Neuron (in vitro differentiated cells): ENCODE measurements around the gene KDELR1.

ENCODE experiments used
- H2AFZ ChIP-seq: one replicate; pipeline ENCODE4 v1.6.1; 2013; ENCODE audit warnings: low read depth, mild to moderate bottlenecking, inconsistent platforms, low read length, moderate library complexity
- H3K27me3 ChIP-seq: one replicate; pipeline ENCODE4 v1.6.1; 2013; ENCODE audit warnings: low read length; ENCODE audit not compliant: insufficient read depth
- H3K36me3 ChIP-seq: one replicate; pipeline ENCODE4 v1.6.1; 2013; ENCODE audit warnings: low read length; ENCODE audit not compliant: insufficient read depth
- H3K4me1 ChIP-seq: one replicate; pipeline ENCODE4 v1.6.1; 2013; ENCODE audit warnings: low read length; ENCODE audit not compliant: insufficient read depth
- H3K4me3 ChIP-seq: 2 replicates; pipeline ENCODE4 v1.5.1; 2013; ENCODE audit warnings: mild to moderate bottlenecking, low read length, moderate library complexity
- H3K9me3 ChIP-seq: one replicate; pipeline ENCODE4 v1.6.1; 2013; ENCODE audit warnings: low read length

Gene KDELR1

GRCh38 chr19:48391100-48392005 lies at the start of gene KDELR1:
Gene KDELR1 (minus strand): TSS chr19:48391551. CDS start chr19:48391358, 193 bp downstream.
- Histone ChIP-seq H3K4me3 (peak within 1 kb of the TSS; percentile 60), H3K9me3 (no peaks in the 10 kb centered on the region), H2AFZ (peak within 1 kb of the TSS; percentile 68), H3K27me3 (no peaks in the 10 kb centered on the region), H3K4me1 (peaks cover 32% of the 10 kb centered on the region), H3K36me3 (peaks cover 17% of the 10 kb centered on the region)

- Histone ChIP-seq H3K27me3 (no peaks in the 10 kb centered on the region), H3K4me3 (no peak overlapping the region), H3K36me3 (no peaks in the 10 kb centered on the region), H3K9me3 (no peaks in the 10 kb centered on the region), H2AFZ (no peak overlapping the region), H3K4me1 (no peaks in the 10 kb centered on the region)
Observed at GRCh38 chr19:48436586-48436985, 45.2 kb upstream of the KDELR1 start.

- Histone ChIP-seq H3K4me3 (no peak overlapping the region), H3K36me3 (no peaks in the 10 kb centered on the region), H3K9me3 (peaks cover 3% of the 10 kb centered on the region), H3K4me1 (no peaks in the 10 kb centered on the region), H2AFZ (no peak overlapping the region), H3K27me3 (no peaks in the 10 kb centered on the region)
Observed at GRCh38 chr19:48433337-48433736, 42.0 kb upstream of the KDELR1 start.

GRCh38 chr19:48428670-48429069 lies 37.3 kb upstream of the KDELR1 start:
- Histone ChIP-seq H3K36me3 (no peaks in the 10 kb centered on the region), H3K4me1 (peaks cover 5% of the 10 kb centered on the region), H3K9me3 (peaks cover 3% of the 10 kb centered on the region), H3K27me3 (no peaks in the 10 kb centered on the region), H3K4me3 (no peak overlapping the region), H2AFZ (no peak overlapping the region)

GRCh38 chr19:48424694-48425219 lies 33.4 kb upstream of the KDELR1 start:
- H3K4me3 ChIP-seq, result no peak overlapping the region

GRCh38 chr19:48421548-48421947 lies 30.2 kb upstream of the KDELR1 start:
- Histone ChIP-seq H3K9me3 (no peaks in the 10 kb centered on the region), H3K4me3 (no peak overlapping the region), H3K4me1 (peaks cover 13% of the 10 kb centered on the region), H3K27me3 (no peaks in the 10 kb centered on the region), H2AFZ (no peak overlapping the region), H3K36me3 (no peaks in the 10 kb centered on the region)

More at GRCh38 chr19:48424694-48425219, 33.4 kb upstream of the KDELR1 start:
- Histone ChIP-seq H3K36me3 (no peaks in the 10 kb centered on the region), H3K9me3 (no peaks in the 10 kb centered on the region), H3K4me1 (peaks cover 5% of the 10 kb centered on the region), H2AFZ (no peak overlapping the region), H3K27me3 (no peaks in the 10 kb centered on the region)

GRCh38 chr19:48419158-48419920 lies 28.0 kb upstream of the KDELR1 start:
- peaks cover 2% of the 10 kb centered on the region for H3K9me3 ChIP-seq
- H3K36me3 ChIP-seq, result no peaks in the 10 kb centered on the region
- H2AFZ ChIP-seq, result no peak overlapping the region
- H3K27me3 ChIP-seq, result peaks cover 6% of the 10 kb centered on the region
- H3K4me3 ChIP-seq, result no peak overlapping the region
- peaks cover 8% of the 10 kb centered on the region for H3K4me1 ChIP-seq

GRCh38 chr19:48418317-48419064 lies 27.1 kb upstream of the KDELR1 start:
- Histone ChIP-seq H3K4me1 (peaks cover 8% of the 10 kb centered on the region), H3K9me3 (peaks cover 2% of the 10 kb centered on the region), H3K27me3 (peaks cover 14% of the 10 kb centered on the region), H2AFZ (no peak overlapping the region), H3K36me3 (no peaks in the 10 kb centered on the region), H3K4me3 (no peak overlapping the region)

GRCh38 chr19:48417421-48417820 lies 26.1 kb upstream of the KDELR1 start:
- no peaks in the 10 kb centered on the region for H3K36me3 ChIP-seq
- no peak overlapping the region for H2AFZ ChIP-seq
- peaks cover 2% of the 10 kb centered on the region for H3K9me3 ChIP-seq
- H3K27me3 ChIP-seq, result peaks cover 14% of the 10 kb centered on the region
- peaks cover 8% of the 10 kb centered on the region for H3K4me1 ChIP-seq
- no peak overlapping the region for H3K4me3 ChIP-seq

- Histone ChIP-seq H3K27me3 (peaks cover 14% of the 10 kb centered on the region), H3K4me1 (peaks cover 8% of the 10 kb centered on the region), H3K9me3 (peaks cover 2% of the 10 kb centered on the region), H2AFZ (no peak overlapping the region), H3K36me3 (no peaks in the 10 kb centered on the region), H3K4me3 (no peak overlapping the region)
Observed at GRCh38 chr19:48415806-48416221, 24.5 kb upstream of the KDELR1 start.

GRCh38 chr19:48415395-48415794 lies 24.0 kb upstream of the KDELR1 start:
- Histone ChIP-seq H3K36me3 (no peaks in the 10 kb centered on the region), H3K4me1 (peaks cover 8% of the 10 kb centered on the region), H3K4me3 (no peak overlapping the region), H2AFZ (no peak overlapping the region), H3K9me3 (peaks cover 2% of the 10 kb centered on the region), H3K27me3 (peaks cover 14% of the 10 kb centered on the region)

GRCh38 chr19:48413879-48414587 lies 22.7 kb upstream of the KDELR1 start:
- H2AFZ ChIP-seq, result no peak overlapping the region
- H3K4me3 ChIP-seq, result no peak overlapping the region
- peaks cover 8% of the 10 kb centered on the region for H3K4me1 ChIP-seq
- H3K36me3 ChIP-seq, result no peaks in the 10 kb centered on the region
- peaks cover 14% of the 10 kb centered on the region for H3K27me3 ChIP-seq
- peaks cover 2% of the 10 kb centered on the region for H3K9me3 ChIP-seq
